ENCODE measurements around the gene SLC25A45. TPM values are rescaled to one million over a fixed set of nuclear protein-coding genes. Genes with fewer than 3 reads are reported as not detected.

The SLC25A45 gene
- total and polyA plus RNA-seq, 2 donors (not counting 1 experiment from before 2014, with no cell fraction given): 16.4 to 80.6 TPM

DNA sequence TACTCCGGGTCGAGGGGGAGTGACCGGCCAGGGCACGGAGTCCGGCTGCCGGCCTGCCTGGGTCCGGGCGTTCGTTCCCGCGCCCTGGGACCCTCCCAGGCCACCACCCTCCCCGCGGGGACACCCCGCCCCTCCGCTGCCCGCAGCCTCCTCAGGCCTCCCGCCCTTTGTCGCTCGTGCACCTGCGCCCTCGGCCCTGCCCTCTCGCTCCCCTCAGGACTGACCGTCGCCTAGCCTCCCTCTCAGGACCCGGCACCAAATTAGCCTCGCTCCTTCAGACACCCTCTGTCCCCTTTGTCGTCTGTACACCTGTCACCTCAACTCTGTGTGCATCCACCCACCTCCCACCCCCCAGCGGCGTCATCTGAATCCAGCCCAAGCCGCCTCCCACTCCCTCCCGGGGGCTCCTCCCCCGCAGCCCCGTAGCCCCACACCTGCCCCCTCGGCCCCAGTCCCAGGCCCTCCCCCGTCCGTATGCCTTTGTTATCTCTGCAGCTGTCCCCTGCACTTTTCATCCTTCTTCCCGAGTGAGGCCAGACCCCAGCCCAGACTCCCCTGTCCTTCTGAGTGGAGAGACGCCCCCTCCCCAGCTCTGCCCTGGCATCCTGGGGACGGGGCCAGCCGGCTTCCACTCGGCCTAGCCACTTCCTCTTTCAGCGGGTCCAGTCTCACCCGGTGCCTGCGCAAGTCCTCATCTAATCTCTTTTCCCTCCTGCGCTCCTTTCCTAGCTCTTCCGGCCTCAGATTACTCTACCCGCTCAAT is 27.3 kb downstream of the SLC25A45 start:
- peak overlapping the region; percentile 92 for H3K27ac Mint-ChIP-seq
- Histone ChIP-seq H3K27ac (ENCODE audit: low read length in 2 of 2) (peak overlapping the region in 1 of 2 donors; percentile 18), H3K27me3 (replicated peaks in 1 of 4; ENCODE audit: control extremely low read depth in 1 of 4, control insufficient read depth in 3 of 4, insufficient read depth in 4 of 4, low read length in 3 of 4) (no peaks in the 10 kb centered on the region), H3K4me2 (replicated peaks; ENCODE audit: low read depth, low read length, poor library complexity, severe bottlenecking) (peak overlapping the region; percentile 99), H3K9ac (ENCODE audit: low read length) (peak overlapping the region; percentile 76), H4K20me1 (ENCODE audit: control insufficient read depth, insufficient read depth, low read length, poor library complexity, severe bottlenecking) (peaks cover 4% of the 10 kb centered on the region), H3K4me3 (ENCODE audit: control extremely low read depth in 1 of 5, extremely low read depth in 1 of 5, insufficient read depth in 1 of 5, low read depth in 2 of 5, low read length in 4 of 5) (peak overlapping the region; percentile 26 to 79 (median 65)), H3K4me1 (ENCODE audit: control insufficient read depth in 2 of 2, insufficient read depth in 2 of 2, low read length in 2 of 2) (peaks cover 11 to 16% of the 10 kb centered on the region in 2 donors), H3K79me2 (ENCODE audit: control insufficient read depth, insufficient read depth, low read length) (no peaks in the 10 kb centered on the region), H3K36me3 (replicated peaks in 1 of 2; ENCODE audit: control extremely low read depth in 1 of 2, control insufficient read depth in 1 of 2, extremely low read depth in 1 of 2, insufficient read depth in 2 of 2, low read length in 1 of 2) (peaks cover 0 to 26% of the 10 kb centered on the region in 2 experiments), H3K9me3 (ENCODE audit: control extremely low read depth in 1 of 3, control insufficient read depth in 2 of 3, insufficient read depth in 1 of 3, low read length in 2 of 3) (no peaks in the 10 kb centered on the region), H2AFZ (ENCODE audit: insufficient read depth, low read depth, low read length, poor library complexity, severe bottlenecking) (peak overlapping the region; percentile 79)
- H3K9me3 Mint-ChIP-seq (ENCODE audit: insufficient read depth): no peaks in the 10 kb centered on the region
- ATAC-seq (ENCODE audit: low read depth) (peak; percentile 35), DNase-seq (peak; percentile 79)
- CTCF ChIA-PET: interaction anchor here (1.0 to 4.1 kb wide), 6 partner anchors 22 to 239 kb away, joined by 3 to 12 read pairs (median 3); partner anchors contain the start of gene DPF2
- POLR2A ChIA-PET: interaction anchor here (0.6 to 1.4 kb wide), 7 partner anchors 21 to 185 kb away, joined by 3 to 10 read pairs (median 4); partner anchors contain the start of gene DPF2
- intact Hi-C loops (cut with micrococcal nuclease): loop anchor here (2.0 kb wide), 2 partner anchors 40 to 64 kb away; partner anchors contain the start of gene CDC42EP2
- TF ChIP-seq, protein P1, sequence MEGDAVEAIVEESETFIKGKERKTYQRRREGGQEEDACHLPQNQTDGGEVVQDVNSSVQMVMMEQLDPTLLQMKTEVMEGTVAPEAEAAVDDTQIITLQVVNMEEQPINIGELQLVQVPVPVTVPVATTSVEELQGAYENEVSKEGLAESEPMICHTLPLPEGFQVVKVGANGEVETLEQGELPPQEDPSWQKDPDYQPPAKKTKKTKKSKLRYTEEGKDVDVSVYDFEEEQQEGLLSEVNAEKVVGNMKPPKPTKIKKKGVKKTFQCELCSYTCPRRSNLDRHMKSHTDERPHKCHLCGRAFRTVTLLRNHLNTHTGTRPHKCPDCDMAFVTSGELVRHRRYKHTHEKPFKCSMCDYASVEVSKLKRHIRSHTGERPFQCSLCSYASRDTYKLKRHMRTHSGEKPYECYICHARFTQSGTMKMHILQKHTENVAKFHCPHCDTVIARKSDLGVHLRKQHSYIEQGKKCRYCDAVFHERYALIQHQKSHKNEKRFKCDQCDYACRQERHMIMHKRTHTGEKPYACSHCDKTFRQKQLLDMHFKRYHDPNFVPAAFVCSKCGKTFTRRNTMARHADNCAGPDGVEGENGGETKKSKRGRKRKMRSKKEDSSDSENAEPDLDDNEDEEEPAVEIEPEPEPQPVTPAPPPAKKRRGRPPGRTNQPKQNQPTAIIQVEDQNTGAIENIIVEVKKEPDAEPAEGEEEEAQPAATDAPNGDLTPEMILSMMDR (IDR thresholded peaks at IDR 0.05): no peak
- no peak for TF ChIP-seq EZH2 (IDR thresholded peaks at IDR 0.05; ENCODE audit: borderline replicate concordance, insufficient read depth, low read depth, low read length, poor library complexity, severe bottlenecking)
- WGBS (ENCODE audit: insufficient coverage): 2% methylated on average over 44 of the region's 47 CpGs
- peak overlapping the region; percentile 95 for H3K4me3 Mint-ChIP-seq
- H3K27me3 Mint-ChIP-seq: no peaks in the 10 kb centered on the region
- peaks cover 20% of the 10 kb centered on the region for H3K4me1 Mint-ChIP-seq

Measured in B cell (primary cell).